ENCODE data around the gene FRRS1L. TPM values are rescaled to one million over a fixed set of nuclear protein-coding genes. Genes with fewer than 3 reads are reported as not detected.
A peak's percentile ranks its signal among the peaks of the same experiment; 100 is the strongest.

Gene FRRS1L, protein sequence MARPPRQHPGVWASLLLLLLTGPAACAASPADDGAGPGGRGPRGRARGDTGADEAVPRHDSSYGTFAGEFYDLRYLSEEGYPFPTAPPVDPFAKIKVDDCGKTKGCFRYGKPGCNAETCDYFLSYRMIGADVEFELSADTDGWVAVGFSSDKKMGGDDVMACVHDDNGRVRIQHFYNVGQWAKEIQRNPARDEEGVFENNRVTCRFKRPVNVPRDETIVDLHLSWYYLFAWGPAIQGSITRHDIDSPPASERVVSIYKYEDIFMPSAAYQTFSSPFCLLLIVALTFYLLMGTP
- 1.8 TPM for total RNA-seq
- long read RNA-seq, result 0 reads

DNA sequence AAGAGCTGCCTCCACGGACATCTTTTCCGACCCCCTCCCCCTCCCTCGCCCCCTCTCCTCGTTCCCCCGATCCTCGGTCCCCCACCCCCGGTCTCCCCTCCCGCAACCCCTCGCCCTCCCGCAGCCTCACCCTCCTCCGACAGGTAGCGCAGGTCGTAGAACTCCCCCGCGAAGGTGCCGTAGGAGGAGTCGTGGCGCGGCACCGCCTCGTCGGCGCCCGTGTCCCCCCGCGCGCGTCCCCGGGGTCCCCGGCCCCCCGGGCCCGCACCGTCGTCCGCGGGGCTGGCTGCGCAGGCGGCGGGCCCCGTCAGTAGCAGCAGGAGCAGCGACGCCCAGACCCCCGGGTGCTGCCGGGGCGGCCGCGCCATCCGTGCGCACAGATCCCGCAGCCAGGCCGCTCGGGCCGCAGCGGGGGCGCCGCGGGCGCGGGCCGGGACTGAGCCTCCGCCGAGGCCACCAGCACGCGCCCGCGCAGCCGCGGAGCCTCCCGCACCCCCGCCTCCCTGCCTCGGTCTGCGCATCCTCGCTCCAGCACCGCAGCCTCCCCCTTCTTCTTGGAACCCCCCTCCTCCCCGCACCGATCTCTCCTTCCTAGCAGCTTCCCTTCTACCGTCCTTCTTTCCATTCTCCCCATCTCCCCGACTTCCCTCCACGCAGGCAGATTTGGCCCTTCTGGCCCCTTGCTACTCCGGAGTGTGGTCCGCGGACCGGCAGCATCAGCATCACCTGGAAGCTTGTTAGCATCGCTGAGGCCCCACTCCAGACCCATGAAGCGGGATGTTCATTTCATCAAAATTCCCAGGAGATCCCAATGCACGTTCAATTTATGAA lies at the start of gene FRRS1L:
Gene FRRS1L, minus strand, starts transcription at position 479 of the 831 bp plus-strand sequence. Its CDS starts 111 bp downstream, at position 368.
- intact Hi-C loops (cut with DNase I), result no loop called here
- no peak for DNase-seq (ENCODE audit: missing footprints)
- no peak for ATAC-seq

DNA sequence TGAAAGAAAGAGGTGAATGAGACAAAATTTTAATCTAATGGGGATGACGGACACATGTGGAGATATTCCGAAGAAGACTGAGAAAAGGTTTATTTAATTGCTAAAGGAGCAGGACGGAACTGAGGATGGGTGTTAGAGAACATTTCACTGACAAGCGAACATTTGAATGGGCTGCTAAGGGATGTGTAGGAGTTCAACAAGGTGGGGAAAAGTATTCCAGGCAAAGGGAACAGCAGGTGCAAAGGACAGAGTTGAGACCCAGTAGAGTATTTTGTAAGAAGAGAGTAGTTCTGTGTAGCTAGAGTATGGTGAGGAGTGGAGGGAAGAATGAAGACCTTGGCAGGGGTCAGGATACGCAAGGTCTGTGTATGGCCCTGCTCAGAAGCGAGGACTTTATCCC lies 47.4 kb upstream of the FRRS1L start:
- intact Hi-C loops (cut with DNase I), result no loop called here
- peak; percentile 16 for ATAC-seq
- no peak for DNase-seq (ENCODE audit: missing footprints)

DNA sequence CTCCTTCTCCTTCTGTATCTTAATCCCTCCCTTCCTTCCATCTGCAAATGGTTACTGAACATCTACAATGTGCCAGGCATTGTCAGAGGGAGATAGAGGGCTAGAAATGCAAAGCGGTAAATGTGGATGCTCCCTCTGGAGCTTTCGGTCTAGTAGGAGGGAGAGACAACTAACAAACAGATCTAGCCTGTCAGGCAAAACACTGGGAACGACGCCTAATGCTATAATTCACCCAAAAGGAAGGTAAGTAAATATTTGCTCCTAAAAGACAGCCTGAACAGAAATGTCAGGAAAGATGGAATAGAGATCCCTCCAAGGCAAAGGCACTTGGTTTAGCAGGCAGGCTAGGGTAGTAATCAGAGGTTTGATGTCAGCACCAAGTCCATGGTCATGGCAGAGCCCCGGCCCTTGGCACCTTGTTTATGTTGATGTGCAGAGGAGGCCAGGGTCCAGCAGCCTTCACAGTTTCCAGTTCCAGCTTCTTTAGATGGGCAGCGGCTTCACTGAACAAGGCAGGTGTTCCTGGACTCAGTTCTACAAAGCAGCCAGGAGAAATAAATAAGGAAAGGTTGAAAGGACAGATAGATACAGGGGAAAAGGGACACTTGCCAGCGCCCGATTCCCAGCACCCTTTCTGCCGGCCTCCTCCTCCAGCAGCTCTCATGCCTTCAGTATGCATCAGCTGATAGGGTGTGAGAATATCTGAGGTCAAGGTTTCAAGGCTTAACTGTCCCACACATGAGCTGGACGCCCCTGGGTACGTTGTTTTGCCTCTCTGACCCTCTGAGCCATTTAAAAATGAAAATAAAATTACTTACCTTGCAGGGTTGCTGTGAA lies 46.5 kb upstream of the FRRS1L start:
- ATAC-seq (peak; percentile 74), DNase-seq (ENCODE audit: missing footprints) (no peak)
- intact Hi-C loops (cut with DNase I), result no loop called here

DNA sequence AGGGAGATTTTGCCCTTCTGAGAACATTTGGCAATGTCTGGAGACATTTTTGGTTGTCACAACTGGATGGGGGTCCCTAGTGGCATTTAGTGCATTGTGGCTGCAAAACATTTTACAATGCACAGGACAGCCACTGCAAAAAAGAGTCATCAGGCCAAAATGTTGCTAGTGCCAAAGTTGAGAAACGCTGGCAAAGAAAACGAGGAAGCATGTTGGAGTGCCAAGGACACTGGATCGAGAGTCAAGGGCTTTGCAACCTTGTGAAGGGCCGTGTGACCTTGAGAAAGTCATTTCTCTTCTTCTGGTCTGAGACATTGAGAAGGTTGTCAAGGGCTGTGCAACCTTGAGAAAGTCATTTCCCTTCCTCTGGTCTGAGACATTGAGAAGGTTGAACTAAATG lies 45.7 kb upstream of the FRRS1L start:
- ATAC-seq (no peak), DNase-seq (ENCODE audit: missing footprints) (no peak)
- intact Hi-C loops (cut with DNase I), result no loop called here

DNA sequence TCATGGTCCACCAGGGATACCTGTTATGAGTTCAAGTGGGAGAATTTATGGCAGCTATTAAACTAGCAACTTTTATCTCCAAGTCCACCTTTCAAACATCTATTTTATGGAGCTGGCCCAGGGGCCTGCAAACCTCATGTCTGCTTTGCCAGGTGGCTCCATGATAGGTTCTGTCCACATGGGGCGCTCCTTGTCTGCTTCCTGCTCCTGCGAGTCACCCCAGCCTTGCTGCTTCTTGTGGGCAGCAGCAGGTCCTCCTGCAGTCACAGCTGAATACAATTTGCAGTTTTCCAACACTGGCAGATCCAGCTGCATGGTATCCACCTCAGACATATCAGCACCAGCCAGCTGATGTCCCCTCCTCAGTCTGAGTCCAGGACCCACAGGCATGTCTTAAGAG lies 39.6 kb upstream of the FRRS1L start:
- no peak for ATAC-seq
- intact Hi-C loops (cut with DNase I), result no loop called here
- no peak for DNase-seq (ENCODE audit: missing footprints)

DNA sequence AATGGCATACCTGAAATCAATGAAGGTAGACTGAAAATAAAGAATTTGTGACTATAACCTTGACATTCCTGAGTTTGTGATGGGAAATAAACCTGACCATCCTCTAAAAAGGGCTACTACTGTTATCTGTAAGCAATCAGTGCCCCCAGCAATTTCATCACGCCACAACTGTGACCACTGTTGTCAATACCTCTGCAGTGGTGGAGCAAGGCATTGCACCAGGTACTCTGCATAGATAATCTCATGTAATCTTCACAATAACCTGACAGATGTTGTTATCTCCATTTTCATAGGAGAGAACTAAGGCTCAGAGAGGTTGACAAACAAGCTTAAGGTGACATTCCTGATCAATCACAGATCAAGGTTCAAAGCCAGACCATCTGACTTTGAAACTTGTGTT lies 38.5 kb upstream of the FRRS1L start:
- DNase-seq (ENCODE audit: missing footprints), result no peak
- intact Hi-C loops (cut with DNase I), result no loop called here
- ATAC-seq, result no peak

DNA sequence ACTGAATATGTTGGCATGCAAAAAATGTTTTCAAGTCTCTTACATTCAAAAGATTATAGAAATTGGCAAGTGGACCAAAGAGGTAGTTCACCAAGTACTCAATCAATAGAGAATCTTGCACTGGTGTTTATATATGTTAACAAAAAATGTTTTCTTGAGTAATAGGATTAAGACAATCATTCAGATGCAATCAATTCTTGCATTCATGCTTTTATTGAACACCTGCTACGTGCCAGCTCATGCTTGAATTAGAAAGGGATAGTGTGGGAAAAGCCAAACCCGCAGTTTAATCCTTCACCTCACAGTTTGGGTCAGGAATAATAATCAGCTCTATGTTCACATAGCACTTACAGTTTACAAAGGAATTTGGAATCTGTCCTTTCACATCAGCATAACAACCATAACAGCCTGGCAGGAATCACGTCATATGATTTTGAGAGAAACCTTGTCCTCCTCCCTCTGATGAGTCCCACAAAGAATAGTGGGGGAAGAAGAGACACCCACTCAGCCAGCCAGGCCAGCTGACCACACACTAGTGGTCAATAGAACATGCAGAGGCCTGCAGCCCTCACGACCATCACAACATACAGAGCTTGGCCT lies 36.8 kb upstream of the FRRS1L start:
- intact Hi-C loops (cut with DNase I), result no loop called here
- ATAC-seq, result no peak

DNA sequence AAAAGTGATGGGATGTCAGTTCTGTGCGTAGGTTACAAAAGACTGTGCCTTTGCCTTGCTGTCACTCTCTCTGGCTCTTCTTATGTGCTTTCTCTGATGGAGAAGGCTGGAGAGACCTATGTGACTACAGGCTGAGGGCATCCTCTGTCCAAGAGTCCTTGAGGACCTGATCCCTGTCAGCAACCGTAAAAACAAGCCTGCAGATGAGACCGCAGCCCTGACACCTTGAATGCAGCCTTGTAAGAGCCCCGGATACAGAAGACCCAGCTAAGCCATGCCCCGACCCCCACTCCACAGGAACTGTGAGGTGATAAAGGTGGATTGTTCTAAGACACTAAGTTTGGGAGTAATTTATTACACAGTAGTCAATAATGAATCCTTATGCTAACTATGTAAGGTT lies 32.6 kb upstream of the FRRS1L start:
- intact Hi-C loops (cut with DNase I), result no loop called here

More for the DNA sequence above, 36.8 kb upstream of the FRRS1L start:
- DNase-seq (ENCODE audit: missing footprints), result no peak

DNA sequence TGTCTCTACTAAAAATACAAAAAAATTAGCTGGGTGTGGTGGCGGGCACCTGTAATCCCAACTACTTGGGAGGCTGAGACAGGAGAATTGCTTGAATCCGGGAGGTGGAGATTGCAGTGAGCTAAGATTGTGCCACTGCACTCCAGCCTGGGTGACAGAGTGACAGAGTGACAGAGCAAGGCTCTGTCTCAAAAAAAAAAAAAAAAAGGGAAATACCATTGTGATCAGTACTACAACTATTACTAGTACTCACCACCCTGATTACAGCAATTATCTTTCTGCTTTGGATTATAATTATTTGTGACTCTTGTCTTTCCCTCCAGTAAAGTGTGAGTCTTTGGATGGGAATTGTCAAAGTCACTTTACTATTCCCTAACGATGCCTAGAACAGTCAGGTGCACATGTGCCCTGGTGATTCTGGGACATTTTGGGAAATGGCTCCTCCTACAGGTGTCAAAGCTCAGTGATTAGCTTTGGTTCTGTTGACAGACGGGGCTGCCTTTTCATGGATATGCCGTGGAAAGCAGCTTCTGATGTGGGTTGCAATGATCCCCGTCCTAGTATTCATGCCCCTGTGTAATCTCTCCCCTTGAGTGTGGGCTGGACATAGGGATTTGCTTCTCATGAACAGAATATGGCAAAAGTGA lies 31.8 kb upstream of the FRRS1L start:
- DNase-seq (ENCODE audit: missing footprints) (no peak), ATAC-seq (no peak)
- intact Hi-C loops (cut with DNase I), result no loop called here

More for the DNA sequence above, 32.6 kb upstream of the FRRS1L start:
- ATAC-seq, result no peak
- DNase-seq (ENCODE audit: missing footprints), result no peak

DNA sequence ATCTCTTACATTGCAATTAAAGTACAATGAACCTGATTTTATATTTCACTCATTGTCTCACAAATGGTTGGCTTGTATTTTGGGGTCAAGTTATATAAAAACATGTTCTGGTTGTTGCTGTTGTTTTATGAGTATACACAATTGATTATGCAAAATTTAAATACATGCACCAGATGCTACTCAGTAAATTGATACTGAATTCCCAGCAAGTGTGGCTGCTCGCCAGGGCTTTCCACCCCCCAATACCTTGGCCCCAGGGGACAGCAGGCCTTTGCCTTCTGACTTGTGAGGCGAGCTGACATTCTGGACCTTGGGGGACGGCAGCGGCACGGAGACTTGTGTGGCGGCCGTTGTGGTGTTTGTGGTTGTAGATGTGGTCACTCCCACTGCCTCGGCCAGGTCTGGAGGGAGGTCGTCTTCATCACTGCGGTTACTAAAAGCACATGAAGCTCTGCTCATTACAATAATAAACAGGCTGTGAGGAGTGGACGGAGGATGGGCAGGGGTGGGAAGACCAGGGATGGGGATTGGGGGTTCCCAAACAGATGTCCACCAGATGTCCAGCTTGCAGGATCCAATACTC lies 27.0 kb upstream of the FRRS1L start:
- intact Hi-C loops (cut with DNase I), result loop anchor here (5.0 kb wide), 1 partner anchor 128 kb away; the partner anchor contains the start of gene EPB41L4B
- no peak for ATAC-seq
- DNase-seq (ENCODE audit: missing footprints), result no peak

DNA sequence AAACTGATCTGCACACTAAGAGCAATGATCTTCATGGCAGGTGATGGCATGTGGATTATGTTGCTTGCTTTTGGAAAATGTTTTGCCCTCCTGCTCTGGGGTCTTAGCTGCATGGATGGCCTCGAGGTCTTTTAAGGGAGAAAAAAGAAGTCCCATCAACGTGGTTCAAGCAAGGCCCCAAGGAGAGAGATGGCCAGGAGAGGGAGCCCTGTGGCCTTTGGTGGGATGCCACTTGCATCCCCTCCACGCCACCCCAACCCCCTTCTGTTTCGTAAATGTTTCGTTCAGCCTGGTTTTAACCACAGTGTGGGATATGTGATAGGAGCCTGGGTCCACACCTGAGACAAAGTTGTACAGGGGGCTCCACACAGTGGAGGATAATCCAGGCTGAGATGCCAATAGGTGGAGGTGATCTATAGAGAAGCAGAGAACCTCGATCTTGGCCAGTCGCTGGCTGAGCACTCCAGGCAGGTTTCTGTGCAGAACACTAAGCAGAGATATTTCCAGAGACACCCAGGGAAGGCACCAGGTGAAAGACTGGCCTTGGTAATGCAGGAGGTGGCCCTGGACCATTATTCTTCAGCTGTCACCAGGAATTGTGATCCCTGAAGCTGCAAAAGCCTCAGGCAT lies 25.8 kb upstream of the FRRS1L start:
- ATAC-seq, result no peak
- DNase-seq (ENCODE audit: missing footprints), result no peak
- intact Hi-C loops (cut with DNase I), result loop anchor here (5.0 kb wide), 1 partner anchor 129 kb away; the partner anchor contains the start of gene EPB41L4B

DNA sequence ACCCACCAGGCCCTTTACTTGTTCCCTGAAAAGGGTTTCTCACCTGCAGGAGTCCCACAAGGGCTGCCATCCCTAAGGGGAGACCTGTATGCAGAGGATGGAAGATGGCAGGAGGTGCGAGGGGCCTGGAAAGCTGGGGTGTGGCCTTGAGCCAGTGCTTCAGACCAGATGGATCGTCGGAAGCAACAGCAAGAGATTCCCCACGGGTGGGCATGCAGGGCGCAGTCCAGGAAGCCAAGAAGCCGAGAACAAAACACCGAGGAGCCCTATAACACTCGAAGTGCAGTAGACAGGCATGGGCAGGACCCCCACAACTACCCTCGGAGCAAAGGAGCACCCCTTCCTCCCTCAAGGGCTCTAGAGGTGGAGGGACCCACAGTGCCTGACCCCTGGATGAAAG lies 24.7 kb upstream of the FRRS1L start:
- intact Hi-C loops (cut with DNase I), result loop anchor here (5.0 kb wide), 1 partner anchor 131 kb away; the partner anchor contains the start of gene EPB41L4B
- ATAC-seq (no peak), DNase-seq (ENCODE audit: missing footprints) (no peak)

DNA sequence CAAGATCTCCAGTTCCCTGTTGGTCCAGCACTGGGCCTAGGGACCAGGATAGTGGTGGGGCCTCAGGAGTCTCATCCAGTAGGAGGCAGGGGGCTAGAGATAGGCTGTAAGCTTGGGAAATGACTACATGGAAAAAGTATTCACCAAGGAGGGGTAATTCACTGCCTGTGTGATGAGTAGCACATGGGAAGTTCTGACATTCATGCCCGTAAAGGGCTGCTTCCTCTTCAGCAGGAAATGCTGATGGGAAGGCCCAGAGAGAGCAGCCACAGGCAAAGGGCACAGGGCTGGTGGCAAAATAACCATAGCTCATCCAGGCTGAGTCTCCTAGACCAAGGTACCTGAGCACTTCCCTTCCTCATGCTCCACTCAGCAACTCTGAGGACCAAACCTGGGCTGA lies 23.1 kb upstream of the FRRS1L start:
- intact Hi-C loops (cut with DNase I), result loop anchor here (5.0 kb wide), 1 partner anchor 132 kb away; the partner anchor contains the start of gene EPB41L4B
- no peak for DNase-seq (ENCODE audit: missing footprints)
- no peak for ATAC-seq

DNA sequence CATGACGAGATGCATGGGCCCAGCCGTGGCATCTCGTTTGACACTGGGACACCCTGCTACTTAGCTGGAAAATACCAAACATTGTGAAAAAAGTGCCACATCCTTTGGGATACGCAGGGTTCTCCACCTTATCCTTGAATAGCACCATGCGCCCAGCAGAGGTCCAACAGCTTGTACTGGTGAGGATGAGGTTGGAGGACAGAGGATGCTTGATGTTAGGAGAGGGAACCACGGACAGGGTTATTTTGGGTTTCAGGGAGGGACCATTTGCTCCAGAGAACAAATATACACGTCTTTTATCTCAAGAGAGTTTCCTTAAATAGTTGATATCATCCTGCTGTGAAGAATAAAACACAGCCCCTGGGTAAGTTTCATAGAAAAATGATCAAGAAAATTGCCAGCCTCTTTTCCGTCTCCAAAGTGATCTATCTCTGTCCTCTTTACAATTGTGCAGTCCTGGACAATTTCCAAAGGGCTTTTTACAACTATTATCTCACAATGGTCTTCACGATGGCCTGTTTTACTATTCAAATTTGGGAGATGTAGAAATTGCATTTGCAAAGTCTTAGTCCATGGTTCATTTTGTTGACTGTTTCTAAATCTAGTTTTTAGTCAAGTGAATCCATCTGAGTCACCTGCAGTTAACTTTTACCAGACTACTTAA lies 19.9 kb upstream of the FRRS1L start:
- no peak for ATAC-seq
- intact Hi-C loops (cut with DNase I), result no loop called here
- DNase-seq (ENCODE audit: missing footprints), result no peak

DNA sequence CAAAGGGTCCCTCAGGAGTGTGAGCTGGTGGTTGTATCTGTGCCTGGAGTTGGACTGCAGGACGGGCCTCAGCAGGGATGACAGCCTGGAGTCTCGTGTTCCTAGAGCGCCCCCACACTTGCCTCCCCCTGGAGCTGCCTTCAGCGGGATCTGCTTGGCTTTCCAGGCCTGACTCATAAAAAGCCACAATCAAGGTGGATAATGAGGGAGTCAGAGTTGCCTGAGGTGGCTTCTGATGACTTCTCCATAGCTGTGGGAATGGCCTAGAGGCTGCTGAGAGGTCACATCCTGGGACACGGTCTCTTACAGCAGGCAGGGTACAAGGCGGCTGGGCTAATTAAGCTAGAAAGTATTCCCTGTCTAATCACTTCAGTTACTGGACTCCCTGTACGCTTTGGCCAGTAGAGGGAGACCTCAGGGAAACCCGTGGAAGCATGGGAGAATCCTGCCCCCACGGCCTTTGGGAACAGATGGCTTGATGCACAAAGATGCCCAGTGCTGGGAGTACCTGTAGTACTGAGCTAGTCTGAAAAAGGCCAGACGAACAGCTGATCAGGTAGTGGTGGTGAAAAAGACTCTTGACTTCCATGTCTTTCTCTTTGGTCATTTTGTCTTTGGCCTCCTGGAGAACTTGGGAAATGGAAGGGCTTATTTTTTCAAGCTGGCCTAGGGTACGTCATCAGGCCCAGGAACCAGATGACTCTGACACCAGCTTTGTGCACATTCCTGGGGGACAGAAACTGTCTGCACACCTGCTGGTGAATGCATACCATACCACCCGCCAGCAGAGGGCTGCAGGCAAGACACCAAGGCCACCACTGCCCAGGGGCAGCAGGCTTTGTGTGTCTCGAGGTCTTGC lies 16.1 kb upstream of the FRRS1L start:
- no peak for ATAC-seq
- DNase-seq (ENCODE audit: missing footprints), result no peak
- intact Hi-C loops (cut with DNase I), result loop anchor here (5.0 kb wide), 1 partner anchor 134 kb away; no protein-coding TSS in a partner anchor

DNA sequence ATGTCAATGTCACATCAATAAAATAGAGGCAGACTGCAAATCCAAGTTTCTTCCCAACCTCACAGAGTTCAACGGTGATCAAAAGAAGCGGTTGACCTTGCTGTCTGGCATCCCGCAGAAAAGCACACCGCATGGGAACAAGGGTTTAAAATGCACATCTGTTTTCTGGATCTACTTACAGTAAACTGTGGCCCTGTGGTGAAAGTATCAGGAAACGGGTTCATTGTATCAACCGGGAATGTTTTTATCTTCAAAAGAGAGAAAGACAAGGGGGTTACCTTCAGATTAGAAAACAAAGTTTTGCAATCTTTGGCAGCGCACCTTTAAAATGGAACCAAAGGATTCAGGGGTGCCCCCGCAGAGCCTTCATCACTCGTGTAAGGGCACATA lies 15.5 kb upstream of the FRRS1L start:
- DNase-seq (ENCODE audit: missing footprints), result no peak
- ATAC-seq, result no peak
- intact Hi-C loops (cut with DNase I), result loop anchor here (5.0 kb wide), 1 partner anchor 135 kb away; no protein-coding TSS in a partner anchor

All from Right ventricle myocardium inferior (tissue), 1 donor.